GM21619 (cell line): ENCODE data around the gene WIZ.

Source experiments
- ATAC-seq: cut with Tn5 transposase; IDR thresholded peaks from one replicate; pipeline ENCODE4 v1.9.1; 2021; ENCODE audit not compliant: unreplicated experiment

WIZ gene

DNA sequence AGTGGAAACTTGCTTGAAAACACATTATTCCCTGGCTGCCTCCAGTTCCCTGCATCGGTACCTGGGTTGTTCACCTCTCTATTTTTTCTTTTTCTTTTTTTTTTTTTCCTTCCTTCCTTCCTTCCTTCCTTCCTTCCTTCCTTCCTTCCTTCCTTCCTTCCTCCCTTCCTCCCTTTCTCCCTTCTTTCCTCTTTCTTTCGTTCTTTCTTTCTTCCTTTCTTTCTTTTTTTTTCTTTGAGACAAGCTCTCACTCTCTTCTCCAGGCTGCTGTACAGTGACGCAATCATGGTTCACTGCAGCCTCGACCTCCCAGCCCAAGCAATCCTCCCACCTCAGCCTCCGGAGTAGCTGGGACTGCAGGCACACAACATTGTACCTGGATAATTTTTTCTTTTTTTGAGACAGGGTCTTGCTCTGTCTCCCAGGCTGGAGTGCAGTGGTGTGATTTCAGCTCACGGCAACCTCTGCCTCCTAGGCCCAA is 18.0 kb upstream of the WIZ start:
- no peak for ATAC-seq

DNA sequence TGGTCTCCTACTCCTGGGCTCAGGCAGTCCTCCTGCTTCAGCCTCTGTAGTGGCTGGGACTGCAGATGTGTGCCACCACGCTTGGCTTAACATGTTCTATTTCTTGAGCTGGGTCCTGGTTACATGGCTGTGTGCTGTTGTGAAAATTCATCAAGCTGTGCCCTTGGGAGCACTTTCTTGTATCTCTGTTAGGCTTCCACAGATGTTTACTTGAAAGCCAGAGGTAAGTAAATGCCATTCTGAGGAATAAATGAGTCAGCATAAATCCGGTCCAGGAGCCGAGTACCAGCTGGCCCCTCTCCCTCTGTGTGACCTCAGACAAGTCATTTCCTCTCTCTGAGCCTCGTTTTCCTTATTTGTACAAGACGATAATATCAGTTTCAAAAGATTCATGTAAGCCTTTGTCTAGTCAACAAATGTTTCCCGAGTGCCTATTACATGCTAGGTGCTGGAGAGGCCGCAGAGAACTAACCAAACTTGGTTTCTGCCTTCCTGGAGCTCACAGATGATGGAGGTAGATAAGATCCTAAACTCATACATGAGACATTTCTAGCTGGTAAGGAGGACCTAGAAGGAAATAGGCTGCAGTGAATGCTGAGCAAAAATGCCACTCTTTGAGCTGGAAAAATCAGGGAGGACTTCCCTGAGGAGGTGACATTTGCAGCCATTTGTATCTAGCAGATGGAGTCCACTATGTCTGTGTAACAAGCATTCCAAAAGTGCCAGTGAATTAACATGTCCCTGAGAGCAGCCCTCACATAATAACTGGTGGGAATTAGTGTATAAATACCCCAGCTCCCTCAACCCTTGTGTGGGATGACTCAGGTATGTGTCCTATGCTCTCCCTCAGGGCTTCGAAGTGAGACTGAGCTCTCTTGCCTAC is 17.3 kb upstream of the WIZ start:
- peak; percentile 48 for ATAC-seq

DNA sequence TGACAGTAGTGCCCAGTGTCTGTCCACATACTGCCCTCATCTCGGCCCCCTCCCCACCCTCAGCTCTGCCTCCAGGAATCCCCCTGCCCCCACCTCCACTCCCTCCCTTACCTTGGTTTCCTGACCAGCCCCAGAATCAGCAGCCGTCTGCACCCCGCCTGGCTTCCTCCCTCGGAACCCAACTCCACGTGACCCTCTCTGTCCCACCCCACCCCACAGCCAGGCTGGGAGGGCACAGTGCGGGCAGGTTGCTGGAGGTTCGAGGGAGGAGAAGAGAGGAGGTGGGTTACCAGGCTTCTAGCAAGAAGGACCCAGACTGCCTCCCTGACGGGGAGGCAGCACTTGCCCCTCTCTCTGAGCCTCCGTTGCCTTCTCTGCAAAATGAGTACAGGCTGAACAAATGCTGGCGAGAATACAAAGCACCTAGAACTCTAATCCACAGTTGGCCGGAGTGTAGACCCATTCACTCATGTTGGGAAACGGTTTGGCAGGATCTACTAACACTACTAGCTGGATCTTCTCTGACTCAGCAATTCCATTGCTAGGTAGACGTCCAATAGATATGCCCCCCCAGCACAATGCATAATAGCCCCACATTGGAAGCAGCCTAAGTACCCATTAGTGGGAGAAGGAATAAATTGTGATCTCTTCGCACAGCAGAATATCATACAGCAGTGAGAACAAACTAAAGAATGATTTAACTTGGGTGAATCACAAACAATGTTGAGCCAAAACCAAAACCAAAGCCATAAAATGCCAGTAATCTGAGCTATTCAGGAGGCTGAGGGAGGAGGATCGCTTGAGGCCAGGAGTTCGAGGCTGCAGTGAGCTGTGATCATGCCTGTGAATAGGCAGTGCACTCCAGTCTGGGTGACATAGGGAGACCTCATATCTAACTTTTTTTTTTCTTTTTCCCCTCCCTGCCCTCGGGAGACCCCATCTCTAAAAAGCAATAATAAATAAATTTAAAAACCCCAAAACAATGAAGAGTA is 14.9 kb upstream of the WIZ start, which contains the start of gene RASAL3:
TSS of gene RASAL3 (minus strand) at position 151 of the 992 bp plus-strand sequence. CDS start 186 bp downstream, outside the sequence.
- peak; percentile 36 for ATAC-seq

DNA sequence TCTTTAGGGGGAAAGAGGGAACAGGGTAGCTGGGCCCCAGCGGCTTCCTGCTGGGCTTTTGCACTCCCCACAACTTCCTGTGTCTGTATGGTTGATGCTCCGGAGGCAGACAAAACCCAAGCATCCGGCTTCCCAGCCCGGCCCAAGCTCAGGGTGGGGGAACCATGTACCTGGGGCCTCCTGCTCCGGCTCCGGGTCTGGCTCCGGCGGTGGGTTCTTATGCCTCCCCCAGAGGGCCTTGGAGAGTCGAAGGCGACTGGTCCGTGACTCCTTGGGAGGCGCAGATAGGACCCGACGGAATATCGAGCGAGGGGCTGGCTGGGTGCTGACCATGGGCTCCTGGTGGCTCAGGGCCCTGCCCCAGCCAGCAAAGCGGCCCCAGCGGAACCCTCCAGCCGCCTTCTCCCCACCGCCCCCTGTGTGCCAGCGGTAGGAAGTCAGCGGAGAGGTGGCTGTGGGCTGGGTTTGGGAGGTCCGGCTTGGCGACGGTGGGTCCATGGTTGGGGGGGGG is 14.2 kb upstream of the WIZ start:
- ATAC-seq: peak; percentile 41

DNA sequence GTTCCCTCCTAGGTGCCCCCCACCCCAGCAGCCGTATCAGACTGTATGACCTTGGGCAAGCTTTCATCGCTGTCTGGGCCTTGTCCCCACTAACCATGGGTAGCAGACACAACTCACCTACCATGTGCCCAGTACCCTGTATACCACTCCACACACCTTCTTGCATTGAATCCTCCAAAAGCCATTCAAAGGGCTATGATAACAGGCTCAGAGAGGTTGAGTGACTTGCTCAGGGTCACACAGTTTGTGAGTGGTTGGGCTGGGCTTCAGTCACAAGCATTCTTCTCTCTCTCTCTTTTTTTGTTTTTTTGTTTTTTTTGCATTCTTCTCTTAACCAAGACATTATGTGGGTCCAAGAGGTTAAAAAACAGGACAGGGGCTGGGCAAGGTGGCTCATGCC is 11.9 kb upstream of the WIZ start:
- ATAC-seq: no peak

DNA sequence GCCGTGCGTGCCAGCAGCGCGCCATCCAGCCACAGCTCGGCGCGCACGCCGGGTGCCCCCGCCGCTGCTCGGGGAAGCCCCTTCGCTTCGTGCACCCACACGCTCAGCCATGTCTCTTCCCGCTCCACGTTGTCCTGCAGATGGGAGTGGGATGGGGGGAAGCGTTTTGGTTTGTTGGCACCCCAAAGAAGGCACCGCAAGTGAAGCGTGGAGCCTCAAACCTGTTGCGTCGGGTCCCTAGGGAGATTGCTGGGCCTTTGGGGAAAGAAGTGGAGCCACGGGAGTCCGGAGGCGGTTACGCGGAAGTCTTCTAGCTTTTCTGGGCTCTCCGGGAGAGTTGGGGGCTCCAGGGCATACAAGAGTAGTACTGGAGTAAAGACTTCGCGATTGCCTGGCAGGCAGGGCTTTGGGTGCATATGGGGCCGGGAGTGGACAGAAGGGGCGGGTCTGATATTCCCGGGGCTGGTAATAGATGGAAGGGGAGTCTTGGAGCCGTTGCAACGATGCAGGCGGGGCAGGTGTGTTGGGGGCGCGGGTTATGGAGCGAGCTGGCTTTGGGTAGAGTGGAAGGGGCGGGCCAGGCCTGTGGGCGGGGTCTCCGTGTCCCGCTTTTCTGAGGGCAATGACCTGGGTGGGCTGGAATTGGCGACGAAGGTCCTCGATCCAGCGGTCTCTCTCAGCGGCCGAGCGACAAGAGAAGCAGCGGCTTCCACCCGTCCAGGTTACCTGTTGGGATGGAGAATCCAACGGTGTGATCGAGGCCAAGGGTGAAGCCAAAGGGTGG is 8.1 kb upstream of the WIZ start:
- no peak for ATAC-seq

DNA sequence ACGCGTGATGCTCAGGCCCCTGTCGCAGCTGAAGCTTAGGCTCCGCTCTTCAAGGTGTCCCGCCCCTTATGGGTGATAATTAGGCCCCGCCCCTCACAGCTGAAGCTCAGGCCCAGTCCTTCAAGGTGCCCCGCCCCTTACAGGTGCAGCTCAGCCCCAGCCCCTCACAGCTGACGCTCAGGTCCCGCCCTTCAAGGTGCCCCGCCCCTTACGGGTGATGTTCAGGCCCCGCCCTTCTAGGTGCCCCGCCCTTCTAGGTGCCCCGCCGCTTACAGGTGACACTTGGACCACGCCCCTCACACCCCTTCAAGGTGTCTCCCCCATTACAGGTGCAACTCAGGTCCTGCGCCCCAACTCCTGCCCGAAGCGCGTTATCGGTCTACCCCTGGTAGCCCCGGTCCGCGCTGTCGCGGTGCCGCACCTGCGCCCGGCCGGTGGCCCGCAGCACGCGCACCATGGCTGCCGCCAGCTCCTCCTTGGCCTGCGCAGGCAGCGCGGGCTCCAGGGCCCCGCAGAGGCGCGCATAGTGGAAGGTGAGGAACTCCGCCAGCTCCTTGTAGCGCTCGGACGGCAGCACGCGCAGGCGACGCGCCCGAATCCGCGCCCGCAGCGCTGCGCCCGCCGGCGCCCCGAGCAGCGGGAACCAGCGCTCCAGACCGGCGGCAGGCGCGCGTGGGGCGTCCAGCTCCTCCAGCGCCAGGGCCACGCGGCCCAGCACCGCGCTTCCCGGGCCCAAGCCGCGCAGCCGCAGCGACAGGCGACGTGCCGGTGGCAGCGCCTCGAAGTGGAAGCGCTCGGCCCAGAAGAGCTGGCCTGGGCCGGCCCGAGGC is 7.3 kb upstream of the WIZ start:
- ATAC-seq: no peak

DNA sequence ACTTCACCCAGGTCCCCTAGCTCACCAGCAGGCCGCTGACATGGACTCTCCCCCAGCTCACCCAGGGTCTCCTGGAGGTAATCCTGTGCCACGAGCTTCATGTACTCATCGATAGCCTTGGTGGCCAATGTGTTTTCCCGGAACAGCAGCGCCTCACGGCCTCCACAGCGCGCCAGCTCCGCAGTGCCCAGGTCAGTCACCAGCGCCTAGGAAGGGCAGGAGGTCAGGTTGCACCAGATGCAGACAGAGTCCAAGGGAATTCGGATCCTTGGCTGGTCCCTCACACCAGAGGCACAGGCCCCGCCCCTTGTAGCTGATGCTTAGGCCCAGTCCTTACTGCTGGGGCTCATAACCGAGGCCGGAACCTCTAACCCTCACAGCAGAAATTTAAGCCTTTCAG is 6.7 kb upstream of the WIZ start:
- ATAC-seq: no peak

DNA sequence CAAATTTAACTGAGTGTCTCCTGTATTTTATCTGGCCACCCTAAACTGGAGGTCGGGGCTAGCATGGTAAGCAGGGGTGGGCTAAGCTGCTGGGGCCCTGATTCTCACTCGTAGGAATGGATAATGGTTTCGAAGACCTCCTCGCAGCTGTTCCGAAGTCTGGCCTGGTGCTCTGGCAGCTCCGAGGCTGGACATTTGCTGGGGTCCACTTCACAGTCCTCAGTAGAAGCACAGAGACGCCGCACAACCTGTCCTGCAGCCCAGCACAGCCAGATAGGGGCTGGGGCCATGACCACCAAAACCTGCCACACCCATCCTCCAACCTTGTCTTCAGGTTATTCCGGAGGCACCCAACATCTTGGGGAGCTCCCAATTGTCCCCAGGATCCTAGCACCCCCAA is 6.2 kb upstream of the WIZ start:
- no peak for ATAC-seq

DNA sequence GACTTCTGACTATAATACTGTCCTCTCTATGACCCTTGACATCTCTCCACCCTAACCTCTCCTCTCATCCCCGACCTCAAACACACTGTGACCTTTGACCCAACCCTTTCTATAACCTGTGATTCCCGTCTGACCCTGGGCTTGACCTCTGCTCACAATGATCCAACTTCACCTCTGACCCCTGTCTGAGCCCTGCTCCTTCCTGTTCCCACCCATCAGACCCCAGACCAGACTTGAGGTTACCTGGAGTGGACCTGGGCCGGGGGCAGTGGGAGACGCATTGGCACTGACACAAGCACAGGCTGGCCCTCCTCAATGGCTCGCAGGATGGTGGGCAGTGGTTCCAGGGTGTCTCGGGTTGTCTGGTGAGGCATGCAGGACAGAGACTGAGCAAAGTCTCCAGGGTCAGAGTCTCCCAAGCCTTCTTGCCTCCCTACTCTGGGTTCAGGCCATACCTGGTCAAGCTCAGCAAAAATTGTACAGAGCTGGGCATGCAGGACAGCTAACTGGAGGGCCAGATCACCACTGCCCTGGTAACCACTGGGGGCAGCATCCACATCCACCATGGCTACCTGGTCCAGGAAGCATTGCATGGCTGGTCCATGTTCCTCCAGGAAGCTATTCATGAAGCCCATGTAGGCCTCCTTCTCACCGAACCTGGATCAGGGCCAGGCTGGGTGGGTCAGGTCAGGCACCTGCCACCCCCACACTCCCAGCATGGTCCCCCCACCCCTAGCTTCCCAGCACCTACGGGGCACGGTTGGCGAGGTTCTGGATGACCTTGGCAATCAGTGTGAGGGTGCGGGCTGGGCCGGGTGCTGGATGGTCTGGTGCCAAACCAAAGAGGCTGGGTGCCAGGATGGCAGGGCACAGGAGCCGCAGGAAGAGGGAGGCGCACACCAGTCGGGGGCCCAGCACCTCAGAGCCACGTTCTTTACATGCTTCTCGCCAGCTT is 4.4 kb upstream of the WIZ start:
- ATAC-seq: no peak

DNA sequence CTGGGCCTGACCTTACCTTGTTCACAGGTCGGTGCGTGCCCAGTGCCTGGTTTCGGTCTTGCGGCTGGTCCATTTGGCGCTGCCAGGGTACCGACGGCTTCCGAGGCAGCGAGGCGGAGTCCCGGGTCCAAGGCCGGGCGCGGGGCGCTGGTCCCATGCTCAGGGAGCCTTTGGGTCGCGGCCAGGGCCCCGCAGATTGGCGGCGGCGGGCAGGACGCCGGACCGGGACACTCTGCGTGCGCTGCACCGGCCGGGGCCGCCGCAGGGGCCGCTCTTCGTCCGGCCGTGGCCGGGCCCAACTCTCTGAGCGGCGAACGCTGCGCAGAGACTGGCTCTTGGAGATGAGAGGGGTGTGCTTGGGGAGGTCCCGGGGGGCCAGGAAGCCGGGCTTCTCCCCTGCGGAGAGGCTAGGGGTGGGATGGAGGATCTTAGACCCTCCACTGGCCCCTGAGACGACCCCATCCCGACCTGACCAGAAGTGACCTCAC is 3.4 kb upstream of the WIZ start:
- no peak for ATAC-seq

DNA sequence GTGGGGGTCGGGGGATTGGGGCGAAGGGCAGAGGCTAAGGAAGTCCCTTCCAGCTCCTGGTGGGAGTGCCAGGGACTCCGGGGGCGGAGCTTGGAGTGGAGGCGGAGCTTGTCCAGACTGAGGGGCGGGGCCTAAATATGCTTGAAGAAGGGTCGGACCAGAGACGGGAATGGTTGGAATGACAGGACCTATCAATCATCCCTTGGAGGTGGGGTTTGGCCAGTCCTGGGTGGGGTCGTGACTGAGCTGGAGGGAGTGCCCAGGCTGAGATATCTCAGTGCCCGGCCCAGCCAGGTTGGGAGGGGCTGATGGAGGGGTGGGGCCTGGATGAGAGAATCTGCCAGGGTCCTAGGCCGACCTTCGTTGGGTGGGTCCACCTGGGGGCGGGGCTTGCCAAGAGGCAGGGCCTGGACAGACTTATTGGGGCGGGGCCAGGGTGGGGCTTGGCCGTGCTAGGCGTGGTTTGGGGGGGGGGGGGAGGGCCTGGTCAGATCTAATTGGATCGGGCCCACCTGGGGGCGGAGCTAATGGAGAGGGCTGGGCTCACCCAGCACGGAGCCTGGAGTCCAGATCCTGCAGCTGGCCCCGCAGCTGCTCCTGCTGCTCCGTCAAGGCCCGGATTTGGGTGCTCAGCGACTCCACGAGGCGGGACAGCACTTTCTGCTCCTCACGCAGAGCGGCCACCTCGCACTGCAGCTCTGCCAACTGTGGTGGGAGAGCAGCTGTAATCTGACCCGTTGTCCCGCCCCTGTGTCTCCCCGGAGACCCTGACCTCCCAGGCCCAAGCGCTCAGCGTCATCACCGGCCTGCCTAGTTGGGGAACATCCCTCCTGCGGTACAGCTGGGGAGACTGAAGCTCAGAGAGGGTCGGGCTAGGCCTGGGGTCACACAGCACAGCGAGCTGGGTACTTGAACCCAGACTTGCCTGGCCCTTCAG is 2.6 kb upstream of the WIZ start:
- no peak for ATAC-seq

DNA sequence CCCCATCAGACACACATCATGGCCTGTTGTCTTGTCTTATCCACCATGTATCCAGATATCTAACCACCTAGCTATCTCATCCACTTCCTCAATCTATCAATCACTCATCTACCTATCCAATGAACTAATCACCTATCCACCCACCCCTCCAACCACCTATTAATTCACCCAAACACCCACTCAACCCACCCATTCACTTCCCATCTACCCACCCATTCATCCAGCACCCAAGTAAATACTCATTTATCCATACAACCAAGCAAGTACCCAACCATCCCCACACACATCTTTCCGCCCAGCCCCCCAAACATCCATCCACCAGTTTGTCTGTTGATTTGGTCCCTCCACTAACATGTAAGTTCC is 753 bp upstream of the WIZ start:
- ATAC-seq: no peak

DNA sequence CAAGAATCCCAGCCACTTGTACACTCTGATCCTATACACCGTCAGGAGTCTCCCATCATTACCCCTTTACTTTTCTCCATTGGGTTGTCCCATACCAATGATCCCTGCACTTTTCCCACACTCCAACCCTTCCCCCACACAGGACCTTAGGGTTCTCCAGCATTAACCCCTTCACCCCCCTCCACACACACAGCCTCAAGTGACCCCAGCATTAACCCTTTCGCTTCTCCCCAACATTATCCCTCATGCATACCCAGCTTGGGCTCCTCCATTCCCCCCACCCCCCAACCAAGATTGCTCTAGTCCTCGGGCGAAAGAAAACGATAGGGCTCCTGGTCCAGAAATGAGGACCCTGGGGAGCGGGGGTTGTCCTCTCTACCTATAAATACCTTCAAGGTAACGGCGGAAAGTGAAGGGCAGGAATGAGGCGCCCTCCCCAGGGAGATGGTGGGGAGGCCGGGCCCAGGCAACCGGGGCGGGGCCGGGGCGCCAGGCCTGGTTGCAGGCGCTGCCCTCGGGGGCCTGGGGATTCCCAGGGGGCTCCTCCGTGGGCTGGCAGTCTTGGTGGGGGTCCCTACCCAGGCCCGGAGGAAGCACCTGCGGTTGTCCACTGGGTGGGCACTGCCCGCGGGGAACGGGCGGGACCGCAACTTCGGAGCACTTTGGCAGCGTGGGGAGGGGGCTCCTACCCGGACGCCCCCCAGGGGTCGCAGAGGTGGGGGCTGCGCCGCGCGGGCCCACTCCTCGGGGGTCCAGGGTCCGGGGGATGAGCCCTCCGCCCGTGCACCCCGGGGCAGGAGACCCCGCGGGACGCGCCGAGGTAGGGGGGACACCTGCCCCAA is 757 bp downstream of the WIZ start:
- ATAC-seq: no peak

DNA sequence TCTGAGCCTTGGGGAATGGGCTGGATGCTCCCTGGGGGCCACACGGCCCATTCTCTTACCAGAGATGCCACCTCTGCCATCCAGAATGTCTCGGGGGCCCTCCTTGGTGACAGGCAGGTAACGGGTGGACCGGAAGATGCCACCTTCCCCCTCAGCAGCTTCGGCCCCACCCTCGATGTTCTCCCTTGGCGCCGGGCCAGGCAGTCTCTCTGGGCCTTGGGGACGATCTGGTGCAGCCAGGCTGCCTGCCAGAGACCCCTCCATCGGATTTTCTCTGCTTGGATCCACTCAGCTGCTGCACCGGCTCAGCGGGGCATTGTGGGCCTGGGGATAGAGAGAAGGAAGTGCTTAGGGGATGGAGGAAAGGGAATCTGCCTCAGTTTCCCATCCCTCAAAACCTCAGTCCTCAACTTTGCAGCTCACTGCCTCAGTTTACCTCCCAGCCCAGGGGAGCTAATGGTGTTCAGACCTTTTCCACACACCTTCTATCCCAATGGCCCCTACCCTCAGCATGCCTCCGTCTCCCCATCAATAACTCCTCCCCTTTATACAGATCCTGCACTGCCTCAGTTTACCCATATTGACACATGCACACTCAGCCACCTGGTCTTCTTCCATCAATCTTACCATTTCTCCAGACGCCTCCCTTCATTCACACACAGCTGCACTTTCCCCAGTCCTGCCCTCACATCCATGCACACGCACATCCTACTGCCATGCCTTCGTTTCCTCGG is 1.5 kb downstream of the WIZ start:
- no peak for ATAC-seq

DNA sequence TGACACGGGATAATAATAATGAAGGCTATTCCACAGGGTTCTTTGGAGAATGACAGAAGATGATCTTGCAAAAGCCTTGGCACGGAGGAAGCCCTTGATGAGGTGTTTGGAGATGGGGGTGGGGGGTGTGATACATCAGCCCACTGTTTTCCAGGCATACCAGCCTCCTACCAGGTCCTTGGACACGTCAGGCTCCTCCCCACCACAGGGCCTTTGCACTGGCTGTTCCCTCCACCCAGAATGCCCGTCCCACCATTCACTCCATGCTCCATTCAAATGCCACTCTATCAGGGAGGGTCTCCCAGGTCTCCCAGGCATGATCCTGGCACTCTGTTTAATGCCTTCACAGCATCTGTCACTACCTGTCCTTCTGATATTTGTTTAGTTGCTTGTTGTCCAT is 2.7 kb downstream of the WIZ start:
- no peak for ATAC-seq
